ENCODE results near the gene YIF1B. TPM values are rescaled to one million over a fixed set of nuclear protein-coding genes. Genes with fewer than 3 reads are reported as not detected.

Gene YIF1B
- total RNA-seq, 2 donors from 2014 or later = 34.7 to 71.9 TPM

DNA sequence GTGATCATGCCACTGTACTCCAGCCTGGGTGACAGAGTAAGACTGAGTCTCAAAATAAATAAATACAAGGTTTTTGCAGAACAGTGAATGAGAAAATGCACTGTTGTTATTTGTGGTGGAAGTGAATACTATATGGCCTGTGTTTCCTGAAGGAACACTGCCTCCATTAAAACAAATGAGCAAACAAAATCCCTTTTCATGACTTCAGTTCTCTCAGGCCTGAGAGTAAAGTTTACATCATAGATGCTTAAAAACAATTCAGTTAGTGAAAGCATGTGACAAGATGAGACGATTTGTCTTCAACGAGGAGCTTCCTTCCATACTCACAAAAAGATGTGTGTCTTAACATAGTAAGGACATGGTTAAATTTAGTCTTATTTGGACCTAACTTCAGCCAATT, 37.0 kb downstream of the YIF1B start:
- peaks cover 30% of the 10 kb centered on the region for H3K4me1 ChIP-seq (replicated peaks)
- no peaks in the 10 kb centered on the region for H3K9me3 ChIP-seq
- intact Hi-C loops (cut with DNase I) = no loop called here
- no peak overlapping the region for H3K4me3 ChIP-seq
- 67% methylated on average over 2 of the region's 2 CpGs for WGBS
- DNase-seq (ENCODE audit: low spot score) = no peak
- no peaks in the 10 kb centered on the region for H3K36me3 ChIP-seq
- peak overlapping the region; percentile 65 to 73 for H3K27ac ChIP-seq
- H3K27me3 ChIP-seq (replicated peaks; ENCODE audit: insufficient read depth) = no peaks in the 10 kb centered on the region
- no peak for TF ChIP-seq POLR2AphosphoS5 (IDR thresholded peaks at IDR 0.05)
- no peak for TF ChIP-seq POLR2A (IDR thresholded peaks at IDR 0.05)
- TF ChIP-seq, protein P1, sequence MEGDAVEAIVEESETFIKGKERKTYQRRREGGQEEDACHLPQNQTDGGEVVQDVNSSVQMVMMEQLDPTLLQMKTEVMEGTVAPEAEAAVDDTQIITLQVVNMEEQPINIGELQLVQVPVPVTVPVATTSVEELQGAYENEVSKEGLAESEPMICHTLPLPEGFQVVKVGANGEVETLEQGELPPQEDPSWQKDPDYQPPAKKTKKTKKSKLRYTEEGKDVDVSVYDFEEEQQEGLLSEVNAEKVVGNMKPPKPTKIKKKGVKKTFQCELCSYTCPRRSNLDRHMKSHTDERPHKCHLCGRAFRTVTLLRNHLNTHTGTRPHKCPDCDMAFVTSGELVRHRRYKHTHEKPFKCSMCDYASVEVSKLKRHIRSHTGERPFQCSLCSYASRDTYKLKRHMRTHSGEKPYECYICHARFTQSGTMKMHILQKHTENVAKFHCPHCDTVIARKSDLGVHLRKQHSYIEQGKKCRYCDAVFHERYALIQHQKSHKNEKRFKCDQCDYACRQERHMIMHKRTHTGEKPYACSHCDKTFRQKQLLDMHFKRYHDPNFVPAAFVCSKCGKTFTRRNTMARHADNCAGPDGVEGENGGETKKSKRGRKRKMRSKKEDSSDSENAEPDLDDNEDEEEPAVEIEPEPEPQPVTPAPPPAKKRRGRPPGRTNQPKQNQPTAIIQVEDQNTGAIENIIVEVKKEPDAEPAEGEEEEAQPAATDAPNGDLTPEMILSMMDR (IDR thresholded peaks at IDR 0.05) = no peak

GRCh38 chr19:38277969-38278680, 37.6 kb downstream of the YIF1B start:
- H3K36me3 ChIP-seq = no peaks in the 10 kb centered on the region
- 39% methylated on average over 9 of the region's 9 CpGs for WGBS
- H3K9me3 ChIP-seq = no peaks in the 10 kb centered on the region
- no peak for DNase-seq (ENCODE audit: low spot score)
- H3K4me3 ChIP-seq = no peak overlapping the region
- H3K27ac ChIP-seq = peak overlapping the region; percentile 65 to 73
- no peaks in the 10 kb centered on the region for H3K27me3 ChIP-seq (replicated peaks; ENCODE audit: insufficient read depth)
- intact Hi-C loops (cut with DNase I) = no loop called here
- TF ChIP-seq POLR2AphosphoS5 (IDR thresholded peaks at IDR 0.05) (peak; percentile 36), POLR2A (IDR thresholded peaks at IDR 0.05) (no peak)
- peaks cover 36% of the 10 kb centered on the region for H3K4me1 ChIP-seq (replicated peaks)

GRCh38 chr19:38277549-38277948, 38.2 kb downstream of the YIF1B start:
- H3K27ac ChIP-seq = peak overlapping the region; percentile 65 to 73
- H3K9me3 ChIP-seq = no peaks in the 10 kb centered on the region
- no peaks in the 10 kb centered on the region for H3K36me3 ChIP-seq
- intact Hi-C loops (cut with DNase I) = no loop called here
- WGBS = 31% methylated on average over 5 of the region's 5 CpGs
- peak; percentile 58 for DNase-seq (ENCODE audit: low spot score)
- H3K27me3 ChIP-seq (replicated peaks; ENCODE audit: insufficient read depth) = no peaks in the 10 kb centered on the region
- H3K4me3 ChIP-seq = no peak overlapping the region
- H3K4me1 ChIP-seq (replicated peaks) = peaks cover 41% of the 10 kb centered on the region
- TF ChIP-seq POLR2AphosphoS5 (IDR thresholded peaks at IDR 0.05) = peak; percentile 90
- TF ChIP-seq, protein P1 (IDR thresholded peaks at IDR 0.05) = no peak

DNA sequence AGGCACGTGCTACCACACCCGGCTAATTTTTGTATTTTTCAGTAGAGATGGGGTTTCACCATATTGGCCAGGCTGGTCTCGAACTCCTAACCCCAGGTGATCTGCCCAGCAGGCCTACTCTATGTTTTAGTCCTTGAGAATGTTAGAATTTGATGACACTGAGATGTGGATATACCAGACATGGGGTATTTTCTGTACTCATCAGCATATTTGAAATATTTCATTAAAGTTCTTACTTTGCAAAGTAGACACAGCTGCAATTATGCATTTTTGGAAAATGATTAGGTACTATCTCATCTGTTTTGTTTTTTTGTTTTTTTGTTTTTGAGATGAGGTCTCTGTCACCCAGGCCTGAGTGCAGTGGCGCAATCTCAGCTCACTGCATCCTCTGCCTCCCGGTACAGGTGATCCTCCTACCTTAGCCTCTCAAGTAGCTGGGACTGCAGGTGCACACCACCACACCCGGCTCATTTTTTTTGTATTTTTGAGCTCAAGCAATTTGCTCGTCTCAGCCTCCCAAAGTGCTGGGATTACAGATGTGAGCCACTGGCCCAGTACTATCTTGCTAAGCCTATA, 38.7 kb downstream of the YIF1B start:
- no peak for DNase-seq (ENCODE audit: low spot score)
- H3K9me3 ChIP-seq = no peaks in the 10 kb centered on the region
- intact Hi-C loops (cut with DNase I) = no loop called here
- no peaks in the 10 kb centered on the region for H3K36me3 ChIP-seq
- TF ChIP-seq, protein P1 (IDR thresholded peaks at IDR 0.05) = no peak
- peaks cover 41% of the 10 kb centered on the region for H3K4me1 ChIP-seq (replicated peaks)
- H3K27ac ChIP-seq = peak overlapping the region; percentile 65 to 73
- 94% methylated on average over 7 of the region's 7 CpGs for WGBS
- no peaks in the 10 kb centered on the region for H3K27me3 ChIP-seq (replicated peaks; ENCODE audit: insufficient read depth)
- no peak overlapping the region for H3K4me3 ChIP-seq

- Histone ChIP-seq H3K4me1 (replicated peaks) (peaks cover 45% of the 10 kb centered on the region), H3K27ac (peak overlapping the region in 1 of 2 donors; percentile 19), H3K36me3 (no peaks in the 10 kb centered on the region), H3K27me3 (replicated peaks; ENCODE audit: insufficient read depth) (no peaks in the 10 kb centered on the region), H3K9me3 (no peaks in the 10 kb centered on the region), H3K4me3 (no peak overlapping the region)
- TF ChIP-seq POLR2AphosphoS5 (IDR thresholded peaks at IDR 0.05) (peak; percentile 24), POLR2A (IDR thresholded peaks at IDR 0.05) (no peak)
- WGBS = 33% methylated on average over 9 of the region's 9 CpGs
- DNase-seq (ENCODE audit: low spot score) = peak; percentile 58
- intact Hi-C loops (cut with DNase I) = no loop called here
Measured at GRCh38 chr19:38274739-38275138, 41.0 kb downstream of the YIF1B start.

GRCh38 chr19:38273499-38273898, 42.2 kb downstream of the YIF1B start:
- H3K36me3 ChIP-seq = no peaks in the 10 kb centered on the region

More at GRCh38 chr19:38273499-38273898, 42.2 kb downstream of the YIF1B start:
- TF ChIP-seq POLR2AphosphoS5 (IDR thresholded peaks at IDR 0.05) = no peak
- TF ChIP-seq, protein P1 (IDR thresholded peaks at IDR 0.05) = no peak
- TF ChIP-seq POLR2A (IDR thresholded peaks at IDR 0.05) = no peak
- no peaks in the 10 kb centered on the region for H3K9me3 ChIP-seq
- H3K27ac ChIP-seq = no peak overlapping the region
- WGBS = 64% methylated on average over 2 of the region's 2 CpGs
- no peak for DNase-seq (ENCODE audit: low spot score)
- intact Hi-C loops (cut with DNase I) = no loop called here
- peaks cover 41% of the 10 kb centered on the region for H3K4me1 ChIP-seq (replicated peaks)
- H3K27me3 ChIP-seq (replicated peaks; ENCODE audit: insufficient read depth) = no peaks in the 10 kb centered on the region
- no peak overlapping the region for H3K4me3 ChIP-seq
